GM13976 (cell line): Measurements from ENCODE around the gene HACE1.

Experiments used
- DNase-seq: peaks from one replicate; pipeline ENCODE4 v3.0.0; 2012; ENCODE audit warnings: low spot score
- CTCF ChIP-seq: IDR thresholded peaks from 2 replicates; pipeline ENCODE4 v1.5.1; 2012; ENCODE audit warnings: borderline replicate concordance, mild to moderate bottlenecking; ENCODE audit not compliant: insufficient read depth; ENCODE audit errors: extremely low read depth, missing control alignments, control extremely low read depth
- in situ Hi-C: fragments of 300-500 bp; cut with MboI; formaldehyde crosslinking; loops from one replicate; pipeline ENCODE4 v1.12.0; 2022; ENCODE audit warnings: low sequenced_read_pairs, mixed read lengths, inconsistent platforms; ENCODE audit not compliant: unreplicated experiment

The HACE1 gene

GRCh38 chr6:104795363-104795762 is 64.4 kb downstream of the HACE1 start:
- in situ Hi-C loops, result no loop called here
- TF ChIP-seq CTCF, result no peak
- DNase-seq, result no peak

- peak; percentile 42 for TF ChIP-seq CTCF
- in situ Hi-C loops, result loop anchor here (10.0 kb wide), 1 partner anchor 285 kb away; no protein-coding TSS in a partner anchor
- peak; percentile 26 for DNase-seq
Measured at GRCh38 chr6:104789770-104790190, 69.9 kb downstream of the HACE1 start.

- in situ Hi-C loops, result loop anchor here (10.0 kb wide), 1 partner anchor 286 kb away; no protein-coding TSS in a partner anchor
- no peak for DNase-seq
- no peak for TF ChIP-seq CTCF
Measured at GRCh38 chr6:104788400-104788799, 71.3 kb downstream of the HACE1 start.

GRCh38 chr6:104787305-104787704 is 72.4 kb downstream of the HACE1 start:
- no peak for DNase-seq
- in situ Hi-C loops, result loop anchor here (10.0 kb wide), 1 partner anchor 287 kb away; no protein-coding TSS in a partner anchor

GRCh38 chr6:104784884-104785283 is 74.8 kb downstream of the HACE1 start:
- in situ Hi-C loops, result loop anchor here (10.0 kb wide), 1 partner anchor 290 kb away; no protein-coding TSS in a partner anchor
- TF ChIP-seq CTCF, result no peak
- DNase-seq, result no peak

More at GRCh38 chr6:104787305-104787704, 72.4 kb downstream of the HACE1 start:
- no peak for TF ChIP-seq CTCF

- TF ChIP-seq CTCF, result peak; percentile 26
- in situ Hi-C loops, result no loop called here
- DNase-seq, result peak; percentile 31
Measured at GRCh38 chr6:104771258-104771832, 88.4 kb downstream of the HACE1 start.
